Psoas muscle (tissue), 8 donors: ENCODE data around the gene UBA52. TPM values are rescaled to one million over a fixed set of nuclear protein-coding genes. Genes with fewer than 3 reads are reported as not detected.
A peak's percentile ranks its signal among the peaks of the same experiment; 100 is the strongest.

Experiments used
- ATAC-seq, 4 donors: fragments of 200-7000 bp; cut with Tn5 transposase; one replicate each; pipeline ENCODE4 v1.9.1; 2020; ENCODE audit warnings: moderate library complexity in 3 of 4, mild to moderate bottlenecking in 2 of 4
- DNase-seq, 2 donors: peaks; one replicate each; pipeline ENCODE4 v3.0.0-alpha.2; 2020
- H3K27ac ChIP-seq: fragments of 200-600 bp; one replicate; pipeline ENCODE4 v1.8.0; 2022
- H3K27me3 ChIP-seq, 3 donors: fragments of 200-600 bp in 1 of 3; one replicate each; pipeline versions ENCODE4 v1.6.1 to v1.8.0; 2013 to 2022; ENCODE audit warnings: low read length in 2 of 3, mild to moderate bottlenecking in 2 of 3, moderate library complexity in 1 of 3; ENCODE audit not compliant: insufficient read depth in 3 of 3
- H3K36me3 ChIP-seq, 2 donors: fragments of 200-600 bp in 1 of 2; one replicate each; pipeline versions ENCODE4 v1.6.1 to v1.8.0; 2013 to 2022; ENCODE audit warnings: low read depth in 1 of 2, mild to moderate bottlenecking in 1 of 2, moderate library complexity in 1 of 2; ENCODE audit not compliant: insufficient read depth in 1 of 2
- H3K4me1 ChIP-seq: fragments of 200-600 bp; one replicate; pipeline ENCODE4 v1.8.0; 2022
- H3K4me3 ChIP-seq: fragments of 200-600 bp; one replicate; pipeline ENCODE4 v1.8.0; 2022; ENCODE audit warnings: mild to moderate bottlenecking
- H3K9me3 ChIP-seq: fragments of 200-600 bp; one replicate; pipeline ENCODE4 v1.8.0; 2022
- WGBS, 3 donors: extraction: QIAGEN DNeasy Blood & Tissue Kit; methylation state at CpG; one replicate each; pipeline versions ENCODE4 v1.1.6 to v1.1.7; 2013; 5-methylcytosine and 5-hydroxymethylcytosine counted together
- intact Hi-C, 2 donors: fragments of 100-400 bp; cut with DNase I; formaldehyde crosslinking; loops; one replicate each; pipeline versions ENCODE4 v1.11.0 to v1.14.2; 2022
- polyA plus RNA-seq, 3 donors: library from polyadenylated mRNA; stranded (reverse); fragments of 200-250 nt; gene quantifications; one replicate each; pipeline ENCODE4 v1.2.3, GENCODE V29; 2013
- total RNA-seq, 4 donors: library from RNA; stranded (reverse); fragmentation: NEBNext Ultra II Directional in 2 of 4; extraction: Animal tissue kit (Norgen Biotek cat#: 25700) in 2 of 4; gene quantifications; one replicate each; pipeline versions ENCODE4 v1.2.1 to v1.2.4, GENCODE V29; 2021 to 2023
- TF ChIP-seq, protein P1 (sequence below): fragments of 200-600 bp; IDR thresholded peaks from one replicate; pipeline ENCODE4 v1.8.0; 2022; ENCODE audit warnings: antibody characterized with exemption
- donor health status: healthy with polysubstance abuse.
- donor health status: DM: no; HTN: no; CAD: no; lungs with moderate emphysema.
- donor health status: Bipolar disorder and iron deficiency.
- donor health status: healthy.
- donor health status: DM: yes; HTN: yes; CAD: no.
- donor health status: DM: no; HTN: no; CAD: no.
- donor health status: DM: no; HTN: no; CAD: no.
- donor health status: DM: yes; HTN: yes; CAD: no.

Gene UBA52
- total and polyA plus RNA-seq, 7 donors = 877 to 1,553 (median 1,005) TPM

DNA sequence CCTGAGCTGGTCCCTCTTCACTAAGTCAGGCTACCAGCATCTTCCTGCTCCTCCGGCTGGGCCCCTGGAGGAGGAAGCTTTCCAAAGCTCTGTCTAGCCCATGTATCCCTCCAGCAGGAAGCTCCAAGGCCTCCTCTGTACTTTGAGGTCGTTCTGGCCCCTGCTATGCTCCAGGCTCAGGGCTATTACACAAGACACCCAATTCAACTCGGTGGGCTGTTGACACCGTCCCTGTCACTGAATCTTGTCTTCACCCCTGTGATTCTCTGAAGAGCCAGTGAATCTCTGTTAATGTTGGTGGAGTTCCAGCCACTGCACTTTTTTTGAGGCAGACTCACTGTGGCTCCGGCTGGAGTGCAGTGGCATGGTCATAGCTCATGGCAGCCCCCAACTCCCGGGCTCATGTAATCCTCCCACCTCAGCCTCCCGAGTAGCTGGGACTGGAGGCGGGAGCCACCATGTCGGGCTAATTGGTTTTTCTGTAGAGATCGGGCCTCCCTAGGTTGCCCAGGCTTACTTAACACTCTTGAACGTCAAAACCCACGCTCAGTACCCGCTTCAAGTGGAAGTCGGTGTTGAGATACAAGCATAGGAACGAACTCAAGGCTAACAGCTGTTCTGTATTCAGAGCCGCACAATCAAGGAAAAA is 16.4 kb downstream of the UBA52 start:
- Histone ChIP-seq H3K9me3 (no peaks in the 10 kb centered on the region), H3K4me3 (peak overlapping the region; percentile 78), H3K27me3 (no peaks in the 10 kb centered on the region), H3K36me3 (peaks cover 4 to 16% of the 10 kb centered on the region in 2 donors), H3K4me1 (peaks cover 5% of the 10 kb centered on the region), H3K27ac (peak overlapping the region; percentile 87)
- WGBS, 3 donors = 25 to 31% (median 27%) methylated on average over 16 of the region's 16 CpGs
- ATAC-seq (peak in 3 of 4 donors; percentile 0 to 2 (median 0)), DNase-seq (no peak)
- TF ChIP-seq, protein P1, sequence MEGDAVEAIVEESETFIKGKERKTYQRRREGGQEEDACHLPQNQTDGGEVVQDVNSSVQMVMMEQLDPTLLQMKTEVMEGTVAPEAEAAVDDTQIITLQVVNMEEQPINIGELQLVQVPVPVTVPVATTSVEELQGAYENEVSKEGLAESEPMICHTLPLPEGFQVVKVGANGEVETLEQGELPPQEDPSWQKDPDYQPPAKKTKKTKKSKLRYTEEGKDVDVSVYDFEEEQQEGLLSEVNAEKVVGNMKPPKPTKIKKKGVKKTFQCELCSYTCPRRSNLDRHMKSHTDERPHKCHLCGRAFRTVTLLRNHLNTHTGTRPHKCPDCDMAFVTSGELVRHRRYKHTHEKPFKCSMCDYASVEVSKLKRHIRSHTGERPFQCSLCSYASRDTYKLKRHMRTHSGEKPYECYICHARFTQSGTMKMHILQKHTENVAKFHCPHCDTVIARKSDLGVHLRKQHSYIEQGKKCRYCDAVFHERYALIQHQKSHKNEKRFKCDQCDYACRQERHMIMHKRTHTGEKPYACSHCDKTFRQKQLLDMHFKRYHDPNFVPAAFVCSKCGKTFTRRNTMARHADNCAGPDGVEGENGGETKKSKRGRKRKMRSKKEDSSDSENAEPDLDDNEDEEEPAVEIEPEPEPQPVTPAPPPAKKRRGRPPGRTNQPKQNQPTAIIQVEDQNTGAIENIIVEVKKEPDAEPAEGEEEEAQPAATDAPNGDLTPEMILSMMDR = no peak
- intact Hi-C loops = no loop called here

DNA sequence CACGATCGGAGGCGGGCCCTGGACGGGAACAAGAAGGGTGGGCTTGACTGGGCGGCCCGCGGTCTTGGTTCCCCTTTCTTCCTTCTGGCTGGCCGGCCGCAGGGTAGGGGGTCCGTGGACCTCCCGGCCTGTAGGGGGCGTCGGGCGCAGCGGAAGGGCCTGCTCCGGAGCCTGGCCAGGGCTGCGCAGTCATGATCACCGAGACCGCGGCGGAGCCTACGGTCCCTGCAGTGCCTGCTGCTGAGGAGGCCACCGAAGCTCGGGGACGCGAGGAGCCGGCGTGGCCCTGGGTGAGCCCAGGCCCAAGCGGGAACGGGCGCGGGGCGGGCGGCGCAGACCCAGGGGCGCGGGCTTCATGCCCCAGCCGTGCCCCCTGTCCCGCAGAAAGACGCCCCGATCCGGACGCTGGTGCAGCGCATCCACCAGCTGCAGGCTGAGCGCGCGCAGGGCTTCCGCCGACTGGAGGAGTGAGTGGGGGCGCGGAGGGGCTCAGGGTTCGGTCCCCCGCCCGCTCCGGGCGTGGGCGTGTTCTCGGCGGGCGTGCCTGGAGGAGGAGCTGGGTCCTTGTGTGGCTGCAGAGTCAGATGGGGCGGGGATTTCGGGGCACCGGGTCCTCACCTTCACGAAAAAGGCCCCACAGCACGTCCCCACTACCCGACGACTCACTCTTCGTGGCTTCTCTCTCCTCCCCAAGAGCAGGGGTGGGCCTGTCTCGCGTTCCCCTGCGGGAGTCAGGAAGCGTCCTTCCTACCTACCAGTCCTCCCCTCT is 17.1 kb downstream of the UBA52 start, which contains the start of gene REX1BD:
Gene REX1BD, plus strand, starts transcription at position 188 of the 769 bp plus-strand sequence. Its CDS starts 4 bp downstream, at position 192.
- TF ChIP-seq, protein P1 = peak; percentile 92
- 0 to 1% (median 1%) methylated on average over 48 to 72 of the region's 72 CpGs for WGBS, 3 donors
- peak; percentile 88 to 94 for DNase-seq
- Histone ChIP-seq H3K4me3 (peak within 1 kb of the TSS; percentile 78), H3K4me1 (peaks cover 8% of the 10 kb centered on the region), H3K27ac (peak within 1 kb of the TSS; percentile 87), H3K27me3 (no peaks in the 10 kb centered on the region), H3K9me3 (no peaks in the 10 kb centered on the region), H3K36me3 (peaks cover 4 to 16% of the 10 kb centered on the region in 2 donors)
- peak; percentile 85 to 90 (median 90) for ATAC-seq
- intact Hi-C loops = no loop called here

DNA sequence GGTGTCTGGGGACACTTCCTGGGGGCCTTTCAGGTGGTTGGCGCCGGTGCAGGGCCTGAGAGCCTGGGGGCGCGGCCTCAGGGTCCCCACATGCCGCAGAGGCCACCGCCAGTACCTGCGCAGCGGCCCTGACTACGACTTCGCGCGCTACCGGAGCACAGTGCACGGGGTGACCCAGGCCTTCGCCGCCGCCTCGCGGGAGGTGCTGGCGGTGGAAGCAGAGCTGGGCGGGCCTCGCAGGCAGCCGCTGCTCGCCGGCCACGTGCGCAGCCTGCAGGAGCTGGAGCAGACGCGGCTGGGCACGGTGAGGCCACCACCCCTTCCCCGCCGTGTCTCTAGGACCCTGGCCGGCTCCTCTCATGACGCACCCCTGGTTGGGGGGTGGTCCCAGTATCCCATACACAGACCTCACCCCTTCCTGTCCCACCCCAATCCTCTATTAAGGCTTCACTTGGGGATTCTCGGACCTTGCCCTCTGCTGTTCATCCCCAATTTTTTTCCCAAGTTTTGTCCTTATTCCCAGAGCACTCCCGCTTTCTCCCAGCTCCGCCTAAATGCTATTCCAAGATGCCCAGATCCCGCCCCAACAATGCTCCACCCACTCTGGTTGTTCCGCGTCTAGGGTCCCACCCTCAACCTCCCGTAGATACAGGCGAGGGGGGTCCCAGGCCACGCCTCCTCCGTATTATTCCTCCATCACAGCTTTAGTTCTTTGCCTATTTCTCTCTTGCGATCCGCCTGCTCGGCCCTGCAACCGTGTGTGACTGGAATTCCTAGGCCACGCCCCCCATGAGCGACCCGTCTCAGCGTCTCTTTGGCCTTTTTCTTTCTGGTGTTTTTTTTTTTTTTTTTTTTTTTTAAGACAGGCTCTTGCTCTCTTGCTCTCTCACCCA is 18.0 kb downstream of the UBA52 start:
- Histone ChIP-seq H3K27me3 (no peaks in the 10 kb centered on the region), H3K4me3 (peak overlapping the region; percentile 78), H3K9me3 (no peaks in the 10 kb centered on the region), H3K4me1 (peaks cover 12% of the 10 kb centered on the region), H3K27ac (peak overlapping the region; percentile 87), H3K36me3 (peaks cover 4 to 16% of the 10 kb centered on the region in 2 donors)
- DNase-seq = peak; percentile 75 to 84
- intact Hi-C loops = loop anchor here in 1 of 2 donors (5.0 kb wide), 1 partner anchor 88 kb away; no protein-coding TSS in a partner anchor
- WGBS, 3 donors = 11 to 16% (median 12%) methylated on average over 43 to 52 of the region's 52 CpGs
- TF ChIP-seq, protein P1 = no peak
- peak; percentile 66 to 80 (median 73) for ATAC-seq
